AG09319 (cell line): ENCODE measurements around the gene ATP1A2.

Source experiments
- DNase-seq: peaks from one replicate; pipeline ENCODE4 v3.0.0-alpha.2; 2010; ENCODE audit warnings: low read depth; ENCODE audit errors: extremely low read depth
- CTCF ChIP-seq: IDR thresholded peaks from 2 replicates; pipeline ENCODE4 v1.5.1; 2011; ENCODE audit warnings: low read depth, mild to moderate bottlenecking, inconsistent platforms, low read length, moderate library complexity

The ATP1A2 gene

GRCh38 chr1:160115545-160116282 lies at the start of gene ATP1A2:
TSS of gene ATP1A2 (plus strand) at chr1:160115759. CDS start at chr1:160115862, 103 bp downstream.
- no peak for DNase-seq
- TF ChIP-seq CTCF, result no peak

- DNase-seq, result no peak
Measured at GRCh38 chr1:160066829-160067745, 48.5 kb upstream of the ATP1A2 start.

GRCh38 chr1:160068225-160068624 lies 47.3 kb upstream of the ATP1A2 start:
- no peak for TF ChIP-seq CTCF
- no peak for DNase-seq

More at GRCh38 chr1:160066829-160067745, 48.5 kb upstream of the ATP1A2 start:
- no peak for TF ChIP-seq CTCF

GRCh38 chr1:160069460-160070231 lies 45.9 kb upstream of the ATP1A2 start, which contains the start of gene KCNJ10:
TSS of gene KCNJ10 (minus strand) at chr1:160070160. CDS start at chr1:160042532, 27,628 bp downstream.
- no peak for TF ChIP-seq CTCF
- DNase-seq, result no peak

- no peak for TF ChIP-seq CTCF
- DNase-seq, result no peak
Measured at GRCh38 chr1:160070243-160071163, 45.1 kb upstream of the ATP1A2 start.

GRCh38 chr1:160071289-160071688 lies 44.3 kb upstream of the ATP1A2 start:
- no peak for TF ChIP-seq CTCF

More at GRCh38 chr1:160071289-160071688, 44.3 kb upstream of the ATP1A2 start:
- DNase-seq, result no peak
